Camera-type eye (tissue), 1 donor: ENCODE data around the gene GOLGA6L7. TPM values are rescaled to one million over a fixed set of nuclear protein-coding genes. Genes with fewer than 3 reads are reported as not detected.

Experiments used
- total RNA-seq: library from RNA; depleted of rRNA; stranded (reverse); fragments of >200 nt; gene quantifications from one replicate; pipeline ENCODE4 v1.2.3, GENCODE V29; 2014

Gene GOLGA6L7
- total RNA-seq = not detected

GRCh38 chr15:28848521-28848920 is at the start of gene GOLGA6L7:
GOLGA6L7 (minus strand) TSS chr15:28848644; CDS start chr15:28848549, 95 bp downstream.

GRCh38 chr15:28885630-28886430 is 37.4 kb upstream of the GOLGA6L7 start, which contains the start of gene APBA2:
APBA2 (plus strand) TSS chr15:28885974; CDS start chr15:29053885, 167,911 bp downstream.

Other genes with a start within 250 kb of the GOLGA6L7 start
- 1.9 TPM for gene GOLGA8M, start 136.2 kb downstream of the GOLGA6L7 start, total RNA-seq
- 49.4 TPM for gene APBA2, start 37.3 kb upstream of the GOLGA6L7 start, total RNA-seq